Stimulated activated CD4-positive, alpha-beta T cell treated with anti-CD3 and anti-CD28 coated beads, Interleukin-4, amount 100 ng/mL, for 24 hours (primary cell): ENCODE data around the gene SUSD1.
"Not testable (repeated sequence)": the region's sequence is repeated elsewhere in the genome, so short reads cannot be mapped to it uniquely, and the experiment has no call there.

Experiments
- DNase-seq: peaks from one replicate; pipeline ENCODE4 v3.0.0-alpha.2; 2020

SUSD1 gene

GRCh38 chr9:112173489-112174221 is 1.4 kb downstream of the SUSD1 start:
- DNase-seq = no peak

- no peak for DNase-seq
These were observed 4.1 kb downstream of the SUSD1 start for GRCh38 chr9:112170968-112171367.

DNA sequence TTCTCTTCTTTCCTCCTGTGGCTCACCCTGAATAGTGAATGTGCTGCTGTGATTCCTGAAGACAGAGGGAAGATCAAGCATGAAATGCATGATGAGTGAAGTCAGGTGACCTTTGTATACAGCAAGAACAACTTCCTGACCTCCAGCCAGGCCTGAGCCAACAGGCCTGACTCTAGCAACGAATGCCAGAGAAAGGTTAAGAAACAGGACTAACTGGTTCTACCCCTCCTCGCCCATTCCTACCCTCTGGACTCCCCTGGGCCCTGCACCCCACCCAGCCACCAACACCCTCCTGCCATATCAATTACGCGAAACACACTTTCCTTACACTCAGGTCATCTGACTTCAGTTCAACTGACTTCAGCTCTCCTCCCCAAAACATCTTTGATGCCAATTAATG is 4.9 kb downstream of the SUSD1 start:
- no peak for DNase-seq

DNA sequence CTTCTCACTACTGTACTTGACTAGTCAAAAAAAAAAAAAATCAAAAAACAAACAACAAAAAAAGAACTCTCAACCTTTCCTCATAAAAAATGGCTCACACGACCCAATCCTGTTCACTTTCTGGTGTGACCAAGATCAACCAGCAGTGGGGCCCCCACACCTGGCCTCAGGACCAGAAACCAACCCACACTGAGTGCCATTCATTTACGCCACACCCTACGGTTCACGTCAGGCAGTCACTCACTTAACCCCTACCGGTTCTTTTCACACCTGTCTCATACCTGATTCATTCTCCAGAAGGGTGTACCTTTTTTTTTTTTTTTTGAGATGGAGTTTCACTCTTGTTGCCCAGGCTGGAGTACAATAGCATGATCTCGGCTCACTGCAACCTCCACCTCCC is 5.7 kb downstream of the SUSD1 start:
- DNase-seq = no peak

- DNase-seq = no peak
These were observed 6.9 kb downstream of the SUSD1 start for GRCh38 chr9:112168197-112168596.

DNA sequence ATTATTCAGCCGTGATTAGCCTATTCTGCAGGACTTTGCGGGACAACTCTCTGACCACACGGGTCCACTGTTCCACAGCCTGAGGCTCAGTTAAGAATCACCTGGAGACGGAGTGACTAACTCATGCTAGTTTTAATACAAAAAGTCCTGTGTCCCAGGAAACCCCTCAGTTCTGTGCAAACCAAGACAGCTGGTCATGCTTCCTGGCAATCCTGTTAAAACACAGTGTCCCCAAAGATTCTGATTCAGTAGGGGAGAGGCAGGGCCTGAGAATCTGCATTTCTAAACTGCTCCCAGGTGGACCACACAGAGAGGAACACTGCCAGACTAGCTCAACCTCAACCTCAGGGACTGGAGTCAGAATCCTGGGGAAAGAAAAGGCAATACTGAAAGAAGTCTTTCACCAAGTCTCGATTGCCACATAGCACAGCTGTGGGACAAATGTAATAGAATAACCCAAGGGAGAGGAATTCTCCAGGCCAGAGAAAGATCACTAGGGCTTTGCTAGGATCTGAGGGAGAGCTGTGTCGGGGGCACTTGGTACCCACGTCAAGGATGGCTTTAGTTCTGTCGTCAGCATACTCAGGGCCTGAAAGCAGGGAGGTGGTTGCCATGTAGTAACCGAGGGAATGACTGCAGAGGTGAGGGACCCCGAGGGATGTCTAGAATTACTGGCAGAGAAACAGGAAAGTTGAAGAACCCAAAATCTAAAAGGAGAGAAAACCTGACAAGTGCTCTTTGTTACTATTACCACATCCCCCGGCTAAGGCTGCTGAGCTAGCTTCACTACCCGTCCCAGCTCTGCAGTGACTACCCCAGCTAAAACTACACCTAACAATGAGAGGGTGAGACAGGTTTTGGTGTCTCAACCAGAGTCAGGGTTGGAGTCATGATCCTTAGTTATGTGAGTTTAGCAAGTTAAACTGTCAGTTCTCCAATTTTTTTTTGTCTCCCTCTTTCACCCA is 8.6 kb downstream of the SUSD1 start:
- no peak for DNase-seq

DNA sequence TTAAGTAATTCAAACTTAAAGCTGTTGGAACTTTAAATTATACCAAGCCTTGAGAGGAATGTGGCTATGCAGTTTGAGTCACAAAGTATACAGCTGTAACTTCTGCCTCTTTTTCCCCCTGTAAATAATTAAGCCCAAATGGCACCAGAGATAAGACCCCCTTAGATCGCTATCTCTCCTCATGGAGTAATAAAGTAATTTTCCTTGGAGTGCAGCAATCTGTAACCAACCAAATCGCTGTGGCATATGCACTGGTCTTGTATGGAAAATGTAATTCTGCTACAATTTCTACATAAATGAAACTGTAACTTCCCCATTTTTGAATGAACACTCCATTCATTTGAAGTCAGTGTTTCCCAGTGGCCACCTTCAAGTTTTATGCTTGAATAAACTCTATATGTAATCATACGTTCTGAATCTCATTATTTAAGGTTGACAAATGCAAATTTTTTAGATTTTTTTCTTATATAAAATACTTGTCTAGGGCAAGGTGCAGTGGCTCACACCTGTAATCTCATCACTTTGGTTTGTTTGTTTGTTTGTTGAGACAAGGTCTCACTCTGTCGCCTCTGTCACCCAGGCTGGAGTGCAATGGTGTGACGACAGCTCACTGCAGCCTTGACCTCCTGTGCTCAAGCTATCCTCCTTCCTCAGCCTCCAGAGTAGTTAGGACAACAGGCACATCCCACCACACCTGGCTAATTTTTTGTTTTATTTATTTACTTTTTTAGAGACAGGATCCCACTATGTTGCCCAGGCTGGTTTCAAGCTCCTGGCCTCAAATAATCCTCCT is 12.3 kb downstream of the SUSD1 start:
- no peak for DNase-seq

DNA sequence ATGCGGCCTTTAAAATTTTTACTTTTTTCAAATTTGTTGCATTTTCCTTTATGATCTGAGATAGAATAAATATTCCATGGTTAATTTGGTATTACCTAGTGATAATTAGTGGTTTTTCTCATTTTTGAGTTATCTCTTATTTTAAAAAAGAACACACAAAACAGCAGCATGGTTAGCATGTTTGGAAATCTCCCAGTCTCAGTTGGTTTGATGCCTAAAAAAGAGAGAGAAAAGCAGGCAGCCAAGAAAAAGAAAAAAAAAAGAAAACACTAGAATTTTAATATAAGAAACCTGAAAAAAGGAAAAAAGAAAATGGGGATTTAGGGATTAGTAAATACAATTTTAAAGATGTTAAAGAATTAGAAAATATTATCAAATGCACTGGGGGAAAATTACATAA is 15.3 kb downstream of the SUSD1 start:
- DNase-seq = no peak

DNA sequence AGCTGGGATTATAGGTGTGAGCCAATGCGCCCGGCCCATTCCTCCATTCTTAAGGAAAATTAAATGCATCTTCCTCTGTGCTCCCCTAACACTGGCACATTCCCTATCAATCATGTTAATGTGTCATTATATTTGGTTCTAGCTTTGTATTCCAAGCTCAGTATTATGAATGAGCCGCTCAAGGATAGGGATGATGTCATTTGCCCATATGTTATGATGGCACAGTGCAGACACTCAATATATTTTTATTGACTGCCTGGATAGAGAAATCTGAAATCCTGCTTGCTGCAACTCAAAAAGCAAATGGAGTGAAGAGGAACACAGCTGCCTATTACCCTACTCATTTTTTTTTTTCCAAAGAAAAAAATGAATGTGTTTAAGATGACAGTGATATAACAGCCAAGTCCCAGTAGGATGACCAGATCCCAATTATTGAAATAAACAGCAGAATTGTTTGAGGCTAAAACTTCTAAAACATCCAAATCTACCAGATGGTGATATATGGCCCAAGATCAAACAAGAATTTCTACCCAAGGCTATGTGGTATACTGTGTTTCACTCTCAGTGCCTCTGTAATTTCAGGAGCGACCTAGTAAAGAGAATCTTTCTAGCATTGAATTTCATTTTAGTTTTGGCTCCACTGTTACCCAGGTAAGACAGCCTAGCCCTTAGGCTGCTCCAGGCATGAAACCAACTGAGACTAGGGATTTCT is 16.3 kb downstream of the SUSD1 start:
- DNase-seq = no peak

GRCh38 chr9:112157961-112158360 is 17.1 kb downstream of the SUSD1 start:
- no peak for DNase-seq

DNA sequence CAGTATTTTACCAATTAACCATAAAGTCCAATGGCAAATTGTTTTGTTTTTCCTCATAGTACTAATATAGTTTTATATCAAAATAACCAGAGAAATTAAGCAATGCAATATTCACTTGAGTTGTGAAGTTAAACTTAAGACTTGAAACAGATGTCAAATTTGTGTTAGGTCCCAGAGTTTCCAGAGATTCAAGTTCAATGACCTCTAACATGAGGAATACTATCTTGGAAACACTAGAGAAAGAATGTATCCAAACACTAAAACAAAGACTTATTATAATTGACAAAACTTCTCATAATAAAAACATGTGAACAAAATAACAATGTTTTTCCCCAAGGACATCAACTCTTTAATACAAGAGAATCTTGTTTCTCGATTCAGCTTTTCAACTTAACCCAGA is 18.0 kb downstream of the SUSD1 start:
- DNase-seq = no peak

- no peak for DNase-seq
These were observed 25.9 kb downstream of the SUSD1 start for GRCh38 chr9:112149211-112149610.

GRCh38 chr9:112145886-112146285 is 29.2 kb downstream of the SUSD1 start:
- DNase-seq = no peak

GRCh38 chr9:112144807-112145206 is 30.3 kb downstream of the SUSD1 start:
- no peak for DNase-seq

GRCh38 chr9:112142420-112142819 is 32.7 kb downstream of the SUSD1 start:
- DNase-seq = no peak

DNA sequence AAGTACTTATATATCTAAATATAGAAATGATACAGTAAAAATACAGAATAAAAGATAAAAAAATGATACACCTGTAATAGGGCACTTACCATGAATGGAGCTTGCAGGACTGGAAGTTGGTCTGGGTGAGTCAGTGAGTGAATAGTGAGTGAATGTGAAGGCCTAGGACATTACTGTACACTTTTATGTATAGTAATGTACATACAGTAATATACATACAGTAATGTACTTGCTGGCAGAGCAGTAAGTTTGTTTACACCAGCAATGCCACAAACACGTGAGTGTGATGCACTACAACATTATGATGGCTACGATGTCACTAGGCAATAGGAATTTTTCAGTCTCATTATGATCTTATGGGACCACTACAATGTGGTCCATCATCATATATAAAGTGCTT is 34.2 kb downstream of the SUSD1 start:
- DNase-seq = no peak

DNA sequence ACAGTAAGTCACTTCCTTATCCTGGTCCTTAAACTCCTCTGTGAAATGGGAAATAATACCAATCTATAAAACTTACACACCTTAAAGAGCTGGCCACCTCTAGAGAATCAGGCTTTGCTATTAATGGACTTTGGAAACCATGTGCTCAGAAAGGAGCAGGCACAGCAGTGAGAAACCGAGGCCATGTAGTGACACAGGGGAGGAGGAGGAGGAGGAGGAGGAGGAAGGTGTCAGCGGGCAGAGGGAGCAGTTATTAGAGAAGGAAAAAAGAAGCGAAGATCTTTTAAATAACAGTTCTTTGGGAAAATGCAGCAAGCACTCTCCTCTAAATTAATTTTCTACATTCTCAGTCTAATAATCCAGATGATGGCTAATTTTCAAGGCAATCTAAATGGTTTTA is 38.0 kb downstream of the SUSD1 start:
- DNase-seq = no peak

DNA sequence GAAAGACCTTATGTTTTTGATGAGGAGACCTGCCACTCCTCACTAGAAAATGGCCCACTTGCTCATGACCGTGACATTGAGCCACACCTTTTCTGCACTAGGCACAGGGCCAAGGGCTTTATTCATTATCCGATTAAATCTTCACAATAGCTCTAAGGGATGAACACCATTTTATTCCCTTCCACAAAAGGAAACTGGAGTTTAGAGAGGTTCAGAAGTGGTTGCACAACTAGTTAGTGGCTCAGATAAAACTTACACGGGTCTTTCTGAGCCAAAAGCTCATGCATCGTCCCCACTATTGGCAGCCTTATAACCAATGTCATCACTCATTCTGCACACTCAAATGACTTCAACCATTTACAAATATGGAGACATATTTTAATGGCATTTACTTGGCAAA is 39.4 kb downstream of the SUSD1 start:
- DNase-seq = no peak

- not testable (repeated sequence) for DNase-seq
These were observed 41.3 kb downstream of the SUSD1 start for GRCh38 chr9:112133806-112134205.

DNA sequence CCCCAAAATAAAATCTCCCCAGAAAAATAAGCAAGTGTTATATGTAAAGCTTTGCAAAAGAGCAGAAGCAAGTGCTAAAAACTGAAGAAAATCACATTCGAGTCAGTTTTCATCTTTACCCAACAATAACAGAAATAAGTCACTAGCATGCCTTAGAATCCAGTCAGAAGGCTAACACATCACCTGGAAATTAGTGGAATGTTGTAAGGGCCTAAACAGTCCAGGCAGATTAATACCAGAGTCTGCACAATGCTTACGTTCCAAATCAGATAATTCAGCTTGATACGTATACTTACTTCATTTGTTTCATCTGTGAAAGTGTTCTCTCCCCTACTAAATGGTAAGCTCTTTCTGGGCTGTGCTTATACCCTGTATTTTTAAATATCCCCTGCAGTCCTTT is 42.7 kb downstream of the SUSD1 start:
- DNase-seq = no peak

DNA sequence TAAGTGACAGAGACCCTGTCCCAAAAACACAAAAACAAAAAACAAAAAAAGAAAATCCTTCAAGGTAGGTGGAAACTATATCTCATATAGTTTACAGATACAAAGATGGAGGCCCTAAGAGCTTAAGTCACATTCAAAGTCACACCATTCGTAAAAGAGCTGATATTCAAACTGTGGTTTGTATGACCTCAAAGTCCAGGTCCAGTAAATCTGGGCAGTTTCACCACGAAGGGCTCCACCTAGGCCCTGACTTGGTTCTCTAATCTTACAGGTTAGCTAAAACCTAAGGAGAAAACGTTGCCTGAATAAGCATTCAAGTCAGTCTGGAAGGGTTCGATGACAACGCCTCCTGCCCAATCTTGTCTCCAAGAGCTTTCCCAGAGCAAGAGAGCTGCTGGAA is 44.1 kb downstream of the SUSD1 start:
- DNase-seq = no peak

DNA sequence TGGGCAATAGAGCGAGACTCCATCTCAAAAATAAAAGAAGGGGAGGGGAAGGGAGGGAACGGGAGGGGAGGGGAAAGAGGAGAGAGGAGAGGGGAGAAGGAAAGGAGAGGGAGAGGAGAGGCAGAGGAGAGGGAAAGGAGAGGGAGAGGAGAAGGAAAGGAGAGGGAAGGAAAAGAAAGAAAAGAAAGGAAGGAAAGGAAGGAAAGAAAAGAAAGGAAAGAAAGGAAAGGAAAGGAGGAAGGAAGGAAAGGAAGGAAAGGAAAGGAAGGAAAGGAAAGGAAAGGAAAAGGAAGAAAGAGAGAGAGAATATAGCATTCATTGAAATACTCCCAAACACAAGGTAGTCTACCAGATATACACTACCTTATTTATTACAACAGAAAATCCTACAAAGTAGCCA is 44.8 kb downstream of the SUSD1 start:
- DNase-seq = no peak

- no peak for DNase-seq
These were observed 45.9 kb downstream of the SUSD1 start for GRCh38 chr9:112129246-112129645.
